ENCODE data around the gene SLX9.

SLX9 gene, protein sequence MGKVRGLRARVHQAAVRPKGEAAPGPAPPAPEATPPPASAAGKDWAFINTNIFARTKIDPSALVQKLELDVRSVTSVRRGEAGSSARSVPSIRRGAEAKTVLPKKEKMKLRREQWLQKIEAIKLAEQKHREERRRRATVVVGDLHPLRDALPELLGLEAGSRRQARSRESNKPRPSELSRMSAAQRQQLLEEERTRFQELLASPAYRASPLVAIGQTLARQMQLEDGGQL

DNA sequence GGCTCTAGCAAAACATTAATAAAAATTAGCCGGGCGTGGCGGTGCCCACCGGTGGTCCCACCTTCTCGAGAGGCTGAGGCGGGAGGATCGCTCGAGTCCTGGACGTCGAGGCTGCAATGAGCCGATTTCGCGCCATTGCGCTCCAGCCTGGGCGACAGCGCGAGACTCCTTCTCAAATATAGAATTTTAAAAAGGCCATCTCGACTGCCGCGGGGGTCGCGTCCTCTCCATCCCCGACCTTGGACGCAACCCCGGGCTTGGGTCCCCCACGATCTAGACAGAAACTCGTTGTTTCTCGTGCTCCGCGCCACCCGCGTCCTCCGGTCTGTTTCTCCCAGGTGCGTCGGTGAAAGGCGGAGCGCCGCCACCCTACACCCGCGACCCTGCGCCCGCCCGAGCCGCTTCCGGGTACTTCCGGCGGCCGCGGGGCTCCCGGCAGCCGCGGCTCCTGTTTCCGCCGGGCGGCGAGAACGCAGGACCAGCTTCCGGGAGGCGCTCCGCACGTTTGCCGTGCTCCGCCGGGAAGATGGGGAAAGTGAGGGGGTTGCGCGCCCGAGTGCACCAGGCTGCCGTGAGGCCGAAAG is at the start of gene SLX9:
SLX9 (plus strand) TSS at position 498 of the 584 bp plus-strand sequence; CDS start at position 527, 29 bp downstream.
- H3K4me3 ChIP-seq (replicated peaks; ENCODE audit: low read depth, low read length), result peak within 1 kb of the TSS; percentile 92
- DNase-seq (ENCODE audit: low read depth), result peak; percentile 78
- TF ChIP-seq, protein P1, sequence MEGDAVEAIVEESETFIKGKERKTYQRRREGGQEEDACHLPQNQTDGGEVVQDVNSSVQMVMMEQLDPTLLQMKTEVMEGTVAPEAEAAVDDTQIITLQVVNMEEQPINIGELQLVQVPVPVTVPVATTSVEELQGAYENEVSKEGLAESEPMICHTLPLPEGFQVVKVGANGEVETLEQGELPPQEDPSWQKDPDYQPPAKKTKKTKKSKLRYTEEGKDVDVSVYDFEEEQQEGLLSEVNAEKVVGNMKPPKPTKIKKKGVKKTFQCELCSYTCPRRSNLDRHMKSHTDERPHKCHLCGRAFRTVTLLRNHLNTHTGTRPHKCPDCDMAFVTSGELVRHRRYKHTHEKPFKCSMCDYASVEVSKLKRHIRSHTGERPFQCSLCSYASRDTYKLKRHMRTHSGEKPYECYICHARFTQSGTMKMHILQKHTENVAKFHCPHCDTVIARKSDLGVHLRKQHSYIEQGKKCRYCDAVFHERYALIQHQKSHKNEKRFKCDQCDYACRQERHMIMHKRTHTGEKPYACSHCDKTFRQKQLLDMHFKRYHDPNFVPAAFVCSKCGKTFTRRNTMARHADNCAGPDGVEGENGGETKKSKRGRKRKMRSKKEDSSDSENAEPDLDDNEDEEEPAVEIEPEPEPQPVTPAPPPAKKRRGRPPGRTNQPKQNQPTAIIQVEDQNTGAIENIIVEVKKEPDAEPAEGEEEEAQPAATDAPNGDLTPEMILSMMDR (IDR thresholded peaks at IDR 0.05; ENCODE audit: low read length, missing control alignments), result no peak

DNA sequence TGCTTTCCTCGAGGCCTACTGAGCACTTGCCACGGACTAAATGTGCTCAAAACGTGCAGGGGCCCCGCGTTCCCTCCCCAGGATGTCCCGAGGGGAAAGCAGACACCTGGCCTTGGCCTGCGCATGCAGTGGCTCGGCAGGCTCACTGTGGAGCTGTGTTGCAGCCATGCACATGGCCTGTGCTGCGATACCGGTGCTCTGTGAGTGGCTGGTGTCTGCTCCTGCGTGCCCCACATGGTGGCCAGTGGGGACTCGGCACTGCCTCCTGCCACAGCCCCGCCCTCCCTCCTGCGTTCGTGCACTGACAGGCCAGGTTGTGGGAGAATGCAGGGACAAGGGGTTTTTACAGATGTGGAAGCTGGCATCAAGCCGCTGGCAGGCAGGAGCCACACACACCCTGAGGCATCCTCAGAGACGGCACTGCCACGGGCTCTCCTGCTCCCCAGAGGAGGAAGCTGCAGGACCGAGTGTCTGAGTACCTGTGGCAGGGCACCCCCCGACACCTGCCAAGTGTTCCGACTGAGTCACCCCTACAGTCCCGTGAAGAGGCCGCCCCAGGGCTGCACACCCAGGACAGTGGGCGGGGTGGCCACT is 49.4 kb upstream of the SLX9 start:
- no peak for DNase-seq (ENCODE audit: low read depth)
- TF ChIP-seq, protein P1 (IDR thresholded peaks at IDR 0.05; ENCODE audit: low read length, missing control alignments), result no peak
- no peak overlapping the region for H3K4me3 ChIP-seq (replicated peaks; ENCODE audit: low read depth, low read length)

DNA sequence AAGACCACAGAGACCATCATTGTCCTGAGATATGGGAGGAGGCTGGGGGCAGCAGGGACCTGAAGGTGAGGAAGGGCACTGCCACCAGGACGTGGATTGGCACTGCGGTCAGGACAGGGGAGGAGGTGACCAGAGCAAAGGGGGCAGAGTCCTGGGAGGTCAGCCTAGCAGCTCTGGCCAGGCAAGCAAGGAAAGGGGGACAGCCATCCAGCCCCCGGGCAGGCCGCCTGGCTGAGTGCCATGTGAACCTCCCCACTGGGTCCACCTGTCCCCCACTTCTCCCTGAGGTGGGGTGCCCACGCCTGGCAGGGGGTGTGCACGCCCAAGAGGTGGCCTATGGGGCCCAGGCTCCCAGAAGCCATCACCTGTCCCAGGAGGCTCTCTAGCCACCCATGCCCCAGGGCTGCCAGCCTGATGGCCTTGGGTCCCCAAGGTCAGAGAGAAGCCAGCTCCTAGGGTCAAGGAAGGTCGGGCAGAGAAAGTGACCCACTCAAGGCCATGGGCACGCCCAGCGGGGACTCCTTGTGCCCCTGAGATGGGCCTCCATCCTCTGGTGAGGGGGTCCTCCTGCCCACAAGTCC is 48.8 kb upstream of the SLX9 start:
- TF ChIP-seq, protein P1 (IDR thresholded peaks at IDR 0.05; ENCODE audit: low read length, missing control alignments), result no peak
- DNase-seq (ENCODE audit: low read depth), result no peak
- no peak overlapping the region for H3K4me3 ChIP-seq (replicated peaks; ENCODE audit: low read depth, low read length)

DNA sequence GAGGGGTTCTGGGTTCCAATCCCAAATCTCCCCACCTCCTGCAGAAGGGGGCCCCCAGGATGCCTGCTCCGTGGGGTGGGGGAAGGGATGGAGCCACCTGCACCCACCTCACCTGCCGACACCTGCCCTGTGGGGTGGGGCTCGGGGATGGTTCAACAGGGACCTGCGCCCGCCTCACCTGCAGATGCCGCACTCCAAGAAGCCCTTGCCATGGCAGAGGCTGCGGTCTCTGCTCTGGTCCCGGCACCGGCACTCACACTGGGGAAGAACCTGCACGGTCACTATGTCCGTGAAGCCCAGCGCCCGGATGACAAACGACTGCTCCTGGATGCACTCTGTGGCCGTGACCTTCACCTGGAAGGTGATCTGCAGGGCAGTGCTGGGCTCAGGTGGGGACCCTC is 48.2 kb upstream of the SLX9 start:
- no peak overlapping the region for H3K4me3 ChIP-seq (replicated peaks; ENCODE audit: low read depth, low read length)
- DNase-seq (ENCODE audit: low read depth), result no peak
- TF ChIP-seq, protein P1 (IDR thresholded peaks at IDR 0.05; ENCODE audit: low read length, missing control alignments), result no peak

DNA sequence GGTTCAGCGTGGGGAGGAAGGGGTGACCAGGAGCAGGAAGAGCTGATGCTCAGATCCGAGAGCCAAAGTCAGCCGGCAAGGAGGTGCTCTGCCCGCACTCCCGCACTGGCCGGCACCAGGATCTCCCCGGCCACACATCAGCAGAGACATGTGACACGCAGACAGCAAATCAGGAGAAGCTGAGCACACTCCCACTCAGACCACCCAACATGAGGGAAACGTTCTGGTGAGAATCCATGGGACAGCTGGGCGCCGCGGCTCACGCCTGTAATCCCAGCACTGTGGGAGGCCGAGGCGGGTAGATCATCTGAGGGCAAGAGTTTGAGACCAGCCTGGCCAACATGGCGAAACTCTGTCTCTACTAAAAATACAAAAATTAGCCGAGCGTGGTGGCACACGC is 47.7 kb upstream of the SLX9 start:
- no peak overlapping the region for H3K4me3 ChIP-seq (replicated peaks; ENCODE audit: low read depth, low read length)
- peak; percentile 28 for DNase-seq (ENCODE audit: low read depth)
- TF ChIP-seq, protein P1 (IDR thresholded peaks at IDR 0.05; ENCODE audit: low read length, missing control alignments), result no peak

DNA sequence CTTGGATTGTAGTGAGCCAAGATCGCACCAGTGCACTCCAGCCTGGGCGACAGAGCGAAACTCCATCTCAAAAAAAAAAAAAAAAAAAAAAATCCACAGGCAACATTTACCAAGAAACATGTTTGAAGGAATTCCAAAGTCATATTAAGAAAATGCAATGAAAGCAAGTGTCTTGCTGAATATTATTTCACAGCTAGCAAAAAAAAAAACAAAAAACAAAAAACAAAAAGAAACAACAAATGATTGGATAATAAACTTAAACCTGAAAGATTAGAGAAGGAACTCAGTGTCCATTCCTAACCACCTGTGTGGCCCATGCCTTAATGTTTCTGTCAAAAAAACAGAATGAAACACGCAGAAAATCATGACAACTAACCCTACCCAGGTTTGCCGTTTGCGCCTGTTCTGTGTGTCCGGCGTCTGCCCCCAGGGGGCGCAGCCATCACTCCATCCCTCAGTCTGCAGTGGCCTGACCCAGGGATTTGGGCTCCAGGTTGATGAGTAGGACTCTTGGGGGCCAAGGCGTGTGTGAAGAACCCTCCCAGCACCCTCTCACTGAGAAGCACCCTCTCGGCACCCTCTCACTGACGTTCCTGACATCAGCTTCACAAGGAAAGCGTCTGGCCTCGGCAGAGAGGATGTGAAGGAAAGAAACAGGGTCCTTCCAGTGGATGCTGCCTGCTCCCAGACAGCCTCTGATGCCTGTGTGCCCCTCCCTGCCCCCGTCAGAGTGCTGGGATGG is 47.1 kb upstream of the SLX9 start:
- no peak overlapping the region for H3K4me3 ChIP-seq (replicated peaks; ENCODE audit: low read depth, low read length)
- TF ChIP-seq, protein P1 (IDR thresholded peaks at IDR 0.05; ENCODE audit: low read length, missing control alignments), result no peak
- DNase-seq (ENCODE audit: low read depth), result peak; percentile 55

All from fibroblast of pulmonary artery (primary cell).